H9 (cell line): ENCODE measurements around the gene TDO2. TPM values are rescaled to one million over a fixed set of nuclear protein-coding genes. Genes with fewer than 3 reads are reported as not detected.

Experiments
- DNase-seq: peaks from one replicate; pipeline ENCODE4 v3.0.0-alpha.2; 2017
- H2AFZ ChIP-seq: one replicate; pipeline ENCODE4 v1.6.1; 2013; ENCODE audit warnings: mild to moderate bottlenecking, low read length, control low read depth, moderate library complexity
- H2AK5ac ChIP-seq: 2 replicates; pipeline ENCODE4 v1.6.1; 2013; ENCODE audit warnings: low read length, control low read depth, mixed read lengths; ENCODE audit not compliant: insufficient read length
- H2BK120ac ChIP-seq: one replicate; pipeline ENCODE4 v1.6.1; 2013; ENCODE audit warnings: low read depth, mild to moderate bottlenecking, low read length, control low read depth, inconsistent platforms; ENCODE audit not compliant: poor library complexity, severe bottlenecking
- H2BK12ac ChIP-seq: 2 replicates; pipeline ENCODE4 v1.6.1; 2013; ENCODE audit warnings: low read length, control low read depth, mixed read lengths, low read depth; ENCODE audit not compliant: insufficient read length
- H2BK15ac ChIP-seq: 2 replicates; pipeline ENCODE4 v1.6.1; 2013; ENCODE audit warnings: low read depth, low read length, control low read depth
- H2BK20ac ChIP-seq: one replicate; pipeline ENCODE4 v1.6.1; 2013; ENCODE audit warnings: low read depth, mild to moderate bottlenecking, low read length, control low read depth, inconsistent platforms; ENCODE audit not compliant: poor library complexity, severe bottlenecking
- H2BK5ac ChIP-seq: 2 replicates; pipeline ENCODE4 v1.6.1; 2013; ENCODE audit warnings: low read length, control low read depth, mixed read lengths; ENCODE audit not compliant: insufficient read length
- H3K14ac ChIP-seq: 2 replicates; pipeline ENCODE4 v1.6.1; 2013; ENCODE audit warnings: low read length, control low read depth; ENCODE audit not compliant: insufficient read depth
- H3K18ac ChIP-seq: 2 replicates; pipeline ENCODE4 v1.6.1; 2013; ENCODE audit warnings: low read depth, mild to moderate bottlenecking, mixed read lengths, low read length, control low read depth; ENCODE audit not compliant: insufficient read length
- H3K23ac ChIP-seq: 2 replicates; pipeline ENCODE4 v1.6.1; 2013; ENCODE audit warnings: low read length, control low read depth, mixed read lengths, low read depth; ENCODE audit not compliant: insufficient read length
- H3K23me2 ChIP-seq: 2 replicates; pipeline ENCODE4 v1.6.1; 2013; ENCODE audit warnings: low read depth, mild to moderate bottlenecking, mixed read lengths, low read length, control low read depth; ENCODE audit not compliant: insufficient read length, poor library complexity, severe bottlenecking
- H3K27ac ChIP-seq: 2 replicates; pipeline ENCODE4 v1.5.1; 2013; ENCODE audit warnings: low read length, control low read depth, mixed read lengths, low read depth; ENCODE audit not compliant: insufficient read length
- H3K27me3 ChIP-seq: 2 replicates; pipeline ENCODE4 v1.6.1; 2013; ENCODE audit warnings: low read length, control low read depth, inconsistent platforms; ENCODE audit not compliant: insufficient read depth
- H3K4ac ChIP-seq: 2 replicates; pipeline ENCODE4 v1.6.1; 2013; ENCODE audit warnings: low read depth, mild to moderate bottlenecking, control low read depth, inconsistent platforms, low read length, moderate library complexity
- H3K4me1 ChIP-seq: 2 replicates; pipeline ENCODE4 v1.6.1; 2013; ENCODE audit warnings: low read length, control low read depth, inconsistent platforms; ENCODE audit not compliant: insufficient read depth
- H3K4me2 ChIP-seq: 2 replicates; pipeline ENCODE4 v1.6.1; 2013; ENCODE audit warnings: low read length, control low read depth, mixed read lengths; ENCODE audit not compliant: insufficient read length, insufficient read depth
- H3K56ac ChIP-seq: 2 replicates; pipeline ENCODE4 v1.6.1; 2013; ENCODE audit warnings: low read depth, mild to moderate bottlenecking, mixed read lengths, low read length, control low read depth; ENCODE audit not compliant: insufficient read length
- H3K79me1 ChIP-seq: 2 replicates; pipeline ENCODE4 v1.6.1; 2013; ENCODE audit warnings: low read depth, mild to moderate bottlenecking, moderate library complexity, low read length, control low read depth, inconsistent platforms; ENCODE audit not compliant: insufficient read depth, poor library complexity, severe bottlenecking
- H3K79me2 ChIP-seq: 2 replicates; pipeline ENCODE4 v1.6.1; 2013; ENCODE audit warnings: low read length, control low read depth, inconsistent platforms; ENCODE audit not compliant: insufficient read depth
- H3K9ac ChIP-seq: 2 replicates; pipeline ENCODE4 v1.6.1; 2013; ENCODE audit warnings: low read length, control low read depth, mixed read lengths; ENCODE audit not compliant: insufficient read length; ENCODE audit errors: extremely low read depth
- H3K9me3 ChIP-seq: one replicate; pipeline ENCODE4 v1.6.1; 2013; ENCODE audit warnings: low read depth, low read length, inconsistent platforms; ENCODE audit not compliant: control insufficient read depth
- H3T11ph ChIP-seq: one replicate; pipeline ENCODE4 v1.6.1; 2013; ENCODE audit warnings: mild to moderate bottlenecking, low read length, control low read depth, inconsistent platforms
- H4K20me1 ChIP-seq: one replicate; pipeline ENCODE4 v1.6.1; 2013; ENCODE audit not compliant: control insufficient read depth, insufficient read length, insufficient read depth
- H4K5ac ChIP-seq: 2 replicates; pipeline ENCODE4 v1.6.1; 2013; ENCODE audit warnings: low read depth, mild to moderate bottlenecking, mixed read lengths, low read length, control low read depth; ENCODE audit not compliant: insufficient read length
- H4K8ac ChIP-seq: replicated peaks from 2 replicates; pipeline ENCODE4 v1.6.1; 2013; ENCODE audit warnings: low read length, control low read depth, mixed read lengths, low read depth; ENCODE audit not compliant: insufficient read length
- H4K91ac ChIP-seq: 2 replicates; pipeline ENCODE4 v1.6.1; 2013; ENCODE audit warnings: low read depth, mild to moderate bottlenecking, moderate library complexity, mixed read lengths, low read length, control low read depth; ENCODE audit not compliant: insufficient read length
- H3K27ac Mint-ChIP-seq, 3 experiments: 2 replicates in 2 of 3; 3 replicates in 1 of 3; pipeline ENCODE4 v1.8.0; 2020 to 2021; ENCODE audit warnings: mixed read lengths in 3 of 3, mild to moderate bottlenecking in 1 of 3, moderate library complexity in 1 of 3
- H3K27me3 Mint-ChIP-seq: 2 replicates; pipeline ENCODE4 v1.8.0; 2021; ENCODE audit warnings: low read depth, mild to moderate bottlenecking, moderate library complexity, mixed read lengths
- H3K36me3 Mint-ChIP-seq, 3 experiments: 2 replicates in 2 of 3; 3 replicates in 1 of 3; pipeline ENCODE4 v1.8.0; 2020 to 2021; ENCODE audit warnings: low read depth in 3 of 3, mixed read lengths in 3 of 3; ENCODE audit not compliant: insufficient read depth in 1 of 3
- H3K4me1 Mint-ChIP-seq, 2 experiments: 2 replicates each; pipeline ENCODE4 v1.8.0; 2020; ENCODE audit warnings: mixed read lengths in 2 of 2
- H3K4me3 Mint-ChIP-seq, 2 experiments: 2 replicates in 1 of 2; 3 replicates in 1 of 2; pipeline ENCODE4 v1.8.0; 2020 to 2021; ENCODE audit warnings: mild to moderate bottlenecking in 2 of 2, mixed read lengths in 2 of 2, moderate library complexity in 1 of 2
- H3K9me3 Mint-ChIP-seq, 2 experiments: 2 replicates in 1 of 2; 3 replicates in 1 of 2; pipeline ENCODE4 v1.8.0; 2020; ENCODE audit warnings: mild to moderate bottlenecking in 2 of 2, mixed read lengths in 2 of 2, moderate library complexity in 1 of 2
- CTCF ChIP-seq: fragments of 200-600 bp; sonication (generic); conservative IDR thresholded peaks from 3 replicates; pipeline ENCODE4 v1.8.0; 2021; ENCODE audit warnings: antibody characterized with exemption, mild to moderate bottlenecking
- WGBS: extraction: QIAGEN DNeasy Blood & Tissue Kit; methylation state at CpG from one replicate; pipeline ENCODE4 v1.1.7; 2013; ENCODE audit warnings: missing lambda C conversion rate, low lambda C conversion rate, mixed read lengths; ENCODE audit not compliant: insufficient read length; ENCODE audit errors: extremely low coverage; 5-methylcytosine and 5-hydroxymethylcytosine counted together
- total RNA-seq: library from RNA; stranded (reverse); gene quantifications from 2 replicates; pipeline ENCODE4 v1.2.1, GENCODE V29; 2021

TDO2 gene
- total RNA-seq, 1 experiment from 2014 or later: not detected

DNA sequence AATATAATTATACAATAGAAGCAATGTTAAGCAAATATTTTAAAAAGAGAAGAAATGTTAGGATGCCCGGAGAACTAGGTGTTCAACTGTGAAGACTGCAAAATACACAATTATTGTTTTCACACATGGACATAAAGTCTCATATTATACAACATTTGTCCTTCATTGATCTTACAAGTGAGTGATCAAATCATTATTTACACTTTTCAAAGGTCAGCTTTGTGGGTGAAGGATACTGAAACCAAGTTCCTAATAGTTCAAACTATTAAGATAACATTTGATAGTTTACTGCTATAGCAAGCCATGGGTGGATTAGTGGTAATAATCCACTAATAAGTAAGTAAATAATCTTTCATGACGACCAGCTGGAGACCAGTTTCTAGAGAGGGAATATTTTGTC is 26.8 kb downstream of the TDO2 start:
- no peak for DNase-seq
- Histone ChIP-seq H3K4me1 (no peaks in the 10 kb centered on the region), H2BK5ac (no peak overlapping the region), H3K79me1 (no peaks in the 10 kb centered on the region), H3K56ac (no peak overlapping the region), H3K23me2 (no peaks in the 10 kb centered on the region), H4K8ac (no peak overlapping the region), H2AFZ (no peak overlapping the region), H3K4ac (no peak overlapping the region), H4K91ac (no peak overlapping the region), H2BK20ac (no peak overlapping the region), H2BK15ac (no peak overlapping the region), H2BK12ac (no peak overlapping the region), H3K79me2 (no peaks in the 10 kb centered on the region), H3K9ac (no peak overlapping the region), H3K4me2 (no peak overlapping the region), H3K23ac (no peak overlapping the region), H3K27me3 (no peaks in the 10 kb centered on the region), H3K9me3 (no peaks in the 10 kb centered on the region), H3K14ac (no peak overlapping the region), H3K27ac (no peak overlapping the region), H4K20me1 (no peaks in the 10 kb centered on the region), H3K18ac (no peak overlapping the region), H2BK120ac (no peak overlapping the region), H3T11ph (no peak overlapping the region), H2AK5ac (no peak overlapping the region), H4K5ac (no peak overlapping the region)
- Mint-ChIP-seq H3K4me1 (no peaks in the 10 kb centered on the region), H3K27ac (no peak overlapping the region), H3K36me3 (peaks cover 4 to 36% (median 18%) of the 10 kb centered on the region in 3 experiments; a peak in 5 of 7 replicates), H3K27me3 (no peaks in the 10 kb centered on the region), H3K4me3 (no peak overlapping the region), H3K9me3 (peaks cover 28 to 32% of the 10 kb centered on the region in 2 experiments)
- no CpG with 5 or more reads among the region's 2 CpGs for WGBS
- no peak for TF ChIP-seq CTCF
